HEK293 (cell line): ENCODE data around the gene RNF43.
A peak's percentile ranks its signal among the peaks of the same experiment; 100 is the strongest.

Experiments
- CTCF ChIP-seq: fragments of 450-650 bp; formaldehyde crosslinking; IDR thresholded peaks from 2 replicates; pipeline ENCODE4 v1.5.1; 2016; ENCODE audit warnings: missing biosample characterization, missing genetic modification characterization
- FEZF1 ChIP-seq: fragments of 450-650 bp; formaldehyde crosslinking; IDR thresholded peaks from 2 replicates; pipeline ENCODE4 v1.5.1; 2016; ENCODE audit warnings: missing biosample characterization, missing genetic modification characterization
- SCRT2 ChIP-seq: fragments of 450-650 bp; formaldehyde crosslinking; IDR thresholded peaks from 2 replicates; pipeline ENCODE4 v1.5.1; 2016; ENCODE audit warnings: missing biosample characterization, missing genetic modification characterization
- ZNF10 ChIP-seq: fragments of 450-650 bp; formaldehyde crosslinking; IDR thresholded peaks from 2 replicates; pipeline ENCODE4 v1.5.1; 2017; ENCODE audit warnings: missing biosample characterization, missing genetic modification characterization
- ZNF133 ChIP-seq: fragments of 450-650 bp; formaldehyde crosslinking; IDR thresholded peaks from 2 replicates; pipeline ENCODE4 v1.5.1; 2016; ENCODE audit warnings: missing biosample characterization, missing genetic modification characterization
- ZNF138 ChIP-seq: fragments of 450-650 bp; formaldehyde crosslinking; IDR thresholded peaks from 2 replicates; pipeline ENCODE4 v1.5.1; 2016; ENCODE audit warnings: missing biosample characterization, missing genetic modification characterization, borderline replicate concordance
- ZNF18 ChIP-seq: fragments of 450-650 bp; formaldehyde crosslinking; IDR thresholded peaks from 2 replicates; pipeline ENCODE4 v1.5.1; 2016; ENCODE audit warnings: missing biosample characterization, missing genetic modification characterization
- ZNF354C ChIP-seq: fragments of 450-650 bp; formaldehyde crosslinking; IDR thresholded peaks from 2 replicates; pipeline ENCODE4 v1.5.1; 2016; ENCODE audit warnings: missing biosample characterization, missing genetic modification characterization, low read depth, borderline replicate concordance
- ZNF426 ChIP-seq: fragments of 450-650 bp; formaldehyde crosslinking; IDR thresholded peaks from 2 replicates; pipeline ENCODE4 v1.5.1; 2017; ENCODE audit warnings: missing biosample characterization, missing genetic modification characterization, mild to moderate bottlenecking, inconsistent platforms, moderate library complexity
- ZNF785 ChIP-seq: fragments of 450-650 bp; formaldehyde crosslinking; IDR thresholded peaks from 2 replicates; pipeline ENCODE4 v1.5.1; 2016; ENCODE audit warnings: missing biosample characterization, missing genetic modification characterization
- TF ChIP-seq, protein P1 (sequence below): fragments of 450-650 bp; formaldehyde crosslinking; conservative IDR thresholded peaks from 2 replicates; pipeline ENCODE4 v1.5.1; 2016; ENCODE audit warnings: low read depth, missing biosample characterization, missing genetic modification characterization
- TF ChIP-seq, protein P2 (sequence below): fragments of 450-650 bp; formaldehyde crosslinking; IDR thresholded peaks from 2 replicates; pipeline ENCODE4 v1.5.1; 2016; ENCODE audit warnings: missing biosample characterization, missing genetic modification characterization

GRCh38 chr17:58447039-58447975 is 30.0 kb upstream of the RNF43 start:
- TF ChIP-seq CTCF (tag by site-specific recombination) (peak; percentile 93), ZNF426 (tag by site-specific recombination) (no peak), ZNF785 (no peak), ZNF354C (tag by site-specific recombination) (no peak), ZNF133 (tag by site-specific recombination) (no peak), SCRT2 (tag by site-specific recombination) (peak; percentile 98), FEZF1 (no peak), ZNF138 (tag by site-specific recombination) (no peak), ZNF10 (tag by site-specific recombination) (no peak), ZNF18 (tag by site-specific recombination) (no peak)
- TF ChIP-seq, protein P1, sequence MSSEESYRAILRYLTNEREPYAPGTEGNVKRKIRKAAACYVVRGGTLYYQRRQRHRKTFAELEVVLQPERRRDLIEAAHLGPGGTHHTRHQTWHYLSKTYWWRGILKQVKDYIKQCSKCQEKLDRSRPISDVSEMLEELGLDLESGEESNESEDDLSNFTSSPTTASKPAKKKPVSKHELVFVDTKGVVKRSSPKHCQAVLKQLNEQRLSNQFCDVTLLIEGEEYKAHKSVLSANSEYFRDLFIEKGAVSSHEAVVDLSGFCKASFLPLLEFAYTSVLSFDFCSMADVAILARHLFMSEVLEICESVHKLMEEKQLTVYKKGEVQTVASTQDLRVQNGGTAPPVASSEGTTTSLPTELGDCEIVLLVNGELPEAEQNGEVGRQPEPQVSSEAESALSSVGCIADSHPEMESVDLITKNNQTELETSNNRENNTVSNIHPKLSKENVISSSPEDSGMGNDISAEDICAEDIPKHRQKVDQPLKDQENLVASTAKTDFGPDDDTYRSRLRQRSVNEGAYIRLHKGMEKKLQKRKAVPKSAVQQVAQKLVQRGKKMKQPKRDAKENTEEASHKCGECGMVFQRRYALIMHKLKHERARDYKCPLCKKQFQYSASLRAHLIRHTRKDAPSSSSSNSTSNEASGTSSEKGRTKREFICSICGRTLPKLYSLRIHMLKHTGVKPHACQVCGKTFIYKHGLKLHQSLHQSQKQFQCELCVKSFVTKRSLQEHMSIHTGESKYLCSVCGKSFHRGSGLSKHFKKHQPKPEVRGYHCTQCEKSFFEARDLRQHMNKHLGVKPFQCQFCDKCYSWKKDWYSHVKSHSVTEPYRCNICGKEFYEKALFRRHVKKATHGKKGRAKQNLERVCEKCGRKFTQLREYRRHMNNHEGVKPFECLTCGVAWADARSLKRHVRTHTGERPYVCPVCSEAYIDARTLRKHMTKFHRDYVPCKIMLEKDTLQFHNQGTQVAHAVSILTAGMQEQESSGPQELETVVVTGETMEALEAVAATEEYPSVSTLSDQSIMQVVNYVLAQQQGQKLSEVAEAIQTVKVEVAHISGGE: no peak
- TF ChIP-seq, protein P2, sequence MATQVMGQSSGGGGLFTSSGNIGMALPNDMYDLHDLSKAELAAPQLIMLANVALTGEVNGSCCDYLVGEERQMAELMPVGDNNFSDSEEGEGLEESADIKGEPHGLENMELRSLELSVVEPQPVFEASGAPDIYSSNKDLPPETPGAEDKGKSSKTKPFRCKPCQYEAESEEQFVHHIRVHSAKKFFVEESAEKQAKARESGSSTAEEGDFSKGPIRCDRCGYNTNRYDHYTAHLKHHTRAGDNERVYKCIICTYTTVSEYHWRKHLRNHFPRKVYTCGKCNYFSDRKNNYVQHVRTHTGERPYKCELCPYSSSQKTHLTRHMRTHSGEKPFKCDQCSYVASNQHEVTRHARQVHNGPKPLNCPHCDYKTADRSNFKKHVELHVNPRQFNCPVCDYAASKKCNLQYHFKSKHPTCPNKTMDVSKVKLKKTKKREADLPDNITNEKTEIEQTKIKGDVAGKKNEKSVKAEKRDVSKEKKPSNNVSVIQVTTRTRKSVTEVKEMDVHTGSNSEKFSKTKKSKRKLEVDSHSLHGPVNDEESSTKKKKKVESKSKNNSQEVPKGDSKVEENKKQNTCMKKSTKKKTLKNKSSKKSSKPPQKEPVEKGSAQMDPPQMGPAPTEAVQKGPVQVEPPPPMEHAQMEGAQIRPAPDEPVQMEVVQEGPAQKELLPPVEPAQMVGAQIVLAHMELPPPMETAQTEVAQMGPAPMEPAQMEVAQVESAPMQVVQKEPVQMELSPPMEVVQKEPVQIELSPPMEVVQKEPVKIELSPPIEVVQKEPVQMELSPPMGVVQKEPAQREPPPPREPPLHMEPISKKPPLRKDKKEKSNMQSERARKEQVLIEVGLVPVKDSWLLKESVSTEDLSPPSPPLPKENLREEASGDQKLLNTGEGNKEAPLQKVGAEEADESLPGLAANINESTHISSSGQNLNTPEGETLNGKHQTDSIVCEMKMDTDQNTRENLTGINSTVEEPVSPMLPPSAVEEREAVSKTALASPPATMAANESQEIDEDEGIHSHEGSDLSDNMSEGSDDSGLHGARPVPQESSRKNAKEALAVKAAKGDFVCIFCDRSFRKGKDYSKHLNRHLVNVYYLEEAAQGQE (tag by site-specific recombination): no peak
